Mesendoderm (in vitro differentiated cells): Measurements from ENCODE around the gene HS6ST3.

Source experiments
- DNase-seq: peaks from one replicate; pipeline ENCODE4 v3.0.0; 2013
- H2AK5ac ChIP-seq: 2 replicates; pipeline ENCODE4 v1.6.1; 2013; ENCODE audit warnings: low read length, inconsistent platforms
- H2BK120ac ChIP-seq: 2 replicates; pipeline ENCODE4 v1.6.1; 2013; ENCODE audit warnings: low read depth, mild to moderate bottlenecking, low read length, moderate library complexity, mixed read lengths
- H2BK15ac ChIP-seq: replicated peaks from 2 replicates; pipeline ENCODE4 v1.6.1; 2013; ENCODE audit warnings: low read depth, mild to moderate bottlenecking, moderate library complexity
- H2BK5ac ChIP-seq: 2 replicates; pipeline ENCODE4 v1.6.1; 2013; ENCODE audit warnings: low read length, inconsistent platforms
- H3K18ac ChIP-seq: 2 replicates; pipeline ENCODE4 v1.6.1; 2013; ENCODE audit warnings: mild to moderate bottlenecking, low read length, mixed read lengths
- H3K23ac ChIP-seq: one replicate; pipeline ENCODE4 v1.6.1; 2013; ENCODE audit warnings: low read length
- H3K27ac ChIP-seq: 2 replicates; pipeline ENCODE4 v1.5.1; 2013; ENCODE audit warnings: low read depth, mild to moderate bottlenecking, inconsistent platforms, low read length, moderate library complexity
- H3K27me3 ChIP-seq: 2 replicates; pipeline ENCODE4 v1.6.1; 2013; ENCODE audit warnings: low read length, control low read depth, mild to moderate bottlenecking, inconsistent platforms; ENCODE audit not compliant: insufficient read depth, poor library complexity
- H3K36me3 ChIP-seq: 2 replicates; pipeline ENCODE4 v1.6.1; 2013; ENCODE audit warnings: low read length, inconsistent platforms; ENCODE audit not compliant: control insufficient read depth, insufficient read depth
- H3K4ac ChIP-seq: one replicate; pipeline ENCODE4 v1.6.1; 2013; ENCODE audit warnings: low read depth, mild to moderate bottlenecking, low read length, moderate library complexity
- H3K4me1 ChIP-seq: 2 replicates; pipeline ENCODE4 v1.6.1; 2013; ENCODE audit warnings: low read depth, low read length, inconsistent platforms; ENCODE audit not compliant: control insufficient read depth
- H3K4me2 ChIP-seq: 2 replicates; pipeline ENCODE4 v1.6.1; 2013; ENCODE audit warnings: low read length
- H3K4me3 ChIP-seq: 2 replicates; pipeline ENCODE4 v1.5.1; 2013; ENCODE audit warnings: mild to moderate bottlenecking, low read length
- H3K56ac ChIP-seq: one replicate; pipeline ENCODE4 v1.6.1; 2013; ENCODE audit warnings: low read length
- H3K79me1 ChIP-seq: 2 replicates; pipeline ENCODE4 v1.6.1; 2013; ENCODE audit warnings: low read length, inconsistent platforms
- H3K79me2 ChIP-seq: 2 replicates; pipeline ENCODE4 v1.6.1; 2013; ENCODE audit warnings: mild to moderate bottlenecking, low read length; ENCODE audit not compliant: control insufficient read depth, insufficient read depth
- H3K9ac ChIP-seq: 2 replicates; pipeline ENCODE4 v1.6.1; 2013; ENCODE audit warnings: low read length, inconsistent platforms
- H4K5ac ChIP-seq: one replicate; pipeline ENCODE4 v1.6.1; 2013; ENCODE audit warnings: low read length
- H4K8ac ChIP-seq: one replicate; pipeline ENCODE4 v1.6.1; 2013; ENCODE audit warnings: low read depth, mild to moderate bottlenecking, control low read depth, low read length, moderate library complexity
- WGBS: extraction: QIAGEN DNeasy Blood & Tissue Kit; methylation state at CpG from one replicate; pipeline ENCODE4 v1.1.7; 2013; ENCODE audit warnings: low lambda C conversion rate, missing lambda C conversion rate; ENCODE audit not compliant: insufficient coverage; ENCODE audit errors: extremely low coverage; 5-methylcytosine and 5-hydroxymethylcytosine counted together

The HS6ST3 gene

GRCh38 chr13:96615252-96615651 lies 525.3 kb downstream of the HS6ST3 start:
- Histone ChIP-seq H3K4me2 (no peak overlapping the region), H4K8ac (no peak overlapping the region), H3K4me1 (no peaks in the 10 kb centered on the region), H3K9ac (no peak overlapping the region), H2AK5ac (no peak overlapping the region), H3K36me3 (no peaks in the 10 kb centered on the region), H3K23ac (no peak overlapping the region), H2BK15ac (no peak overlapping the region), H4K5ac (no peak overlapping the region), H3K27ac (no peak overlapping the region), H3K18ac (no peak overlapping the region), H3K79me2 (no peaks in the 10 kb centered on the region), H2BK120ac (no peak overlapping the region), H3K4me3 (no peak overlapping the region), H3K56ac (no peak overlapping the region), H2BK5ac (no peak overlapping the region), H3K4ac (no peak overlapping the region), H3K27me3 (no peaks in the 10 kb centered on the region), H3K79me1 (no peaks in the 10 kb centered on the region)
- no CpG with 5 or more reads among the region's 1 CpG for WGBS
- no peak for DNase-seq

DNA sequence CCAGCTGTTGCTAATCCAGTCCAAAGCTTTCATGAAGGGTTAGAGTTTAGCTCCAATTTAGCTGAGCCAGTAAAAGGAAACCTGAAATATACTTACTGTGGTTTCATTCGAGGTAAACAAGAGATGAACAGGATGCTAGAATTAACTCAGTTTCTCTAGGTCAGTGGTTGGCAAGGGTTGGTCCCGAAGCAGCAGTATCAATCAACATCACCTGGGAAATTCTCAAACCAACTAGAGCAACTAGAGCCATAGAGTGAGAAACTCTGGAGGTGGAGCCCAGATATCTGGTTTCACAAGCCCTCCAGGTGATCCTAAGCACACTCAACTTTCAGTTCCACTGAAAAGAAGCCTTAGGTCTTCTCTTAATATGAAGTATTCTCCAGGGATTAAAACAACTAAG lies 527.6 kb downstream of the HS6ST3 start:
- no peaks in the 10 kb centered on the region for H3K36me3 ChIP-seq
- no peak overlapping the region for H3K4me2 ChIP-seq
- H4K5ac ChIP-seq = no peak overlapping the region
- H3K27me3 ChIP-seq = no peaks in the 10 kb centered on the region
- no peak overlapping the region for H3K4me3 ChIP-seq
- H3K4ac ChIP-seq = no peak overlapping the region
- no peak overlapping the region for H2AK5ac ChIP-seq
- H2BK120ac ChIP-seq = no peak overlapping the region
- H3K27ac ChIP-seq = no peak overlapping the region
- H3K4me1 ChIP-seq = no peaks in the 10 kb centered on the region
- no peak overlapping the region for H2BK5ac ChIP-seq
- H2BK15ac ChIP-seq = no peak overlapping the region
- H3K23ac ChIP-seq = no peak overlapping the region
- no peak overlapping the region for H3K9ac ChIP-seq
- H4K8ac ChIP-seq = no peak overlapping the region
- no peak for DNase-seq
- no peaks in the 10 kb centered on the region for H3K79me2 ChIP-seq
- no peaks in the 10 kb centered on the region for H3K79me1 ChIP-seq
- no peak overlapping the region for H3K18ac ChIP-seq
- WGBS = no CpG with 5 or more reads among the region's 2 CpGs
- H3K56ac ChIP-seq = no peak overlapping the region

DNA sequence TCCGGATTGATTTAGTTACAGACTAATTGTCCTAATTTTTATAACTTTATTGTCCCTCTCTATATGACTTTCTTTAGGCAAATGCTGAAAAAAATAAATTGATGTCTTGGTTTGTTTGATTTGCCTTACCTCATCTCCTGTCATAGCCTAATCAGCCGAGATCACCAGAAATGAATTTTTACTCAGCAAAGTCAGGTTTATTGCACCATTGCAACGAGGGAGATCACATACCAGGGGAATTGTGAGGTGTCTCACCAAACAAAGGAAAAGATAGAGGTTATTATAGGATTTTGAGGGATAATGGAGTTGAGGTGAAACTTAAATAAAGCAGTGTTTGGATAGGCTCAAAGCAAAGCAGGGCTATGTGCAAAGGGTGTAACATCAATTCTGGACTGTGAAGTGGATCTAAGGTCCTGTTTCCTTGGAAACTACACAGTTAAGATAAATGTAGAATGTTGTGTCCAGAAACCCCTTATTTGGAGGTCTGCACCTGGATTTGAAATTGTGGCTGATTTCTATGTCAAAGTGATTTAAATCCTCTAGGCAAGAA lies 531.8 kb downstream of the HS6ST3 start:
- Histone ChIP-seq H3K4me2 (no peak overlapping the region), H3K27me3 (no peaks in the 10 kb centered on the region), H3K36me3 (no peaks in the 10 kb centered on the region), H2BK15ac (no peak overlapping the region), H3K9ac (no peak overlapping the region), H3K79me2 (no peaks in the 10 kb centered on the region), H3K4me1 (no peaks in the 10 kb centered on the region), H2BK120ac (no peak overlapping the region), H3K56ac (no peak overlapping the region), H3K23ac (no peak overlapping the region), H2BK5ac (no peak overlapping the region), H3K18ac (no peak overlapping the region), H4K8ac (no peak overlapping the region), H4K5ac (no peak overlapping the region), H2AK5ac (no peak overlapping the region), H3K4ac (no peak overlapping the region), H3K4me3 (no peak overlapping the region), H3K27ac (no peak overlapping the region), H3K79me1 (no peaks in the 10 kb centered on the region)
- no peak for DNase-seq
- no CpG with 5 or more reads among the region's 3 CpGs for WGBS

- Histone ChIP-seq H2AK5ac (no peak overlapping the region), H3K27me3 (no peaks in the 10 kb centered on the region), H2BK120ac (no peak overlapping the region), H2BK5ac (no peak overlapping the region), H3K9ac (no peak overlapping the region), H3K27ac (no peak overlapping the region), H3K4me2 (no peak overlapping the region), H3K56ac (no peak overlapping the region), H3K18ac (no peak overlapping the region), H3K23ac (no peak overlapping the region), H3K79me2 (no peaks in the 10 kb centered on the region), H3K36me3 (no peaks in the 10 kb centered on the region), H3K4ac (no peak overlapping the region), H4K5ac (no peak overlapping the region), H3K4me1 (no peaks in the 10 kb centered on the region), H2BK15ac (no peak overlapping the region), H3K4me3 (no peak overlapping the region), H3K79me1 (no peaks in the 10 kb centered on the region), H4K8ac (no peak overlapping the region)
- no peak for DNase-seq
- no CpG with 5 or more reads among the region's 2 CpGs for WGBS
Measured at GRCh38 chr13:96629331-96629730, 539.4 kb downstream of the HS6ST3 start.

GRCh38 chr13:96632536-96633320 lies 542.8 kb downstream of the HS6ST3 start:
- H3K27ac ChIP-seq = no peak overlapping the region
- H3K36me3 ChIP-seq = no peaks in the 10 kb centered on the region
- H3K79me1 ChIP-seq = no peaks in the 10 kb centered on the region
- DNase-seq = no peak
- H3K4me3 ChIP-seq = no peak overlapping the region
- no peak overlapping the region for H3K18ac ChIP-seq
- no peaks in the 10 kb centered on the region for H3K4me1 ChIP-seq
- no peak overlapping the region for H3K4ac ChIP-seq
- no peaks in the 10 kb centered on the region for H3K27me3 ChIP-seq
- no peak overlapping the region for H3K56ac ChIP-seq
- no peak overlapping the region for H2BK15ac ChIP-seq
- no peak overlapping the region for H2BK5ac ChIP-seq
- no peak overlapping the region for H4K5ac ChIP-seq
- H3K79me2 ChIP-seq = no peaks in the 10 kb centered on the region
- H3K4me2 ChIP-seq = no peak overlapping the region
- no peak overlapping the region for H4K8ac ChIP-seq
- WGBS = no CpG with 5 or more reads among the region's 11 CpGs
- no peak overlapping the region for H2BK120ac ChIP-seq
- no peak overlapping the region for H2AK5ac ChIP-seq
- no peak overlapping the region for H3K9ac ChIP-seq
- no peak overlapping the region for H3K23ac ChIP-seq
